ENCODE measurements around the gene LANCL2. TPM values are rescaled to one million over a fixed set of nuclear protein-coding genes. Genes with fewer than 3 reads are reported as not detected.

LANCL2 gene
- total and polyA plus RNA-seq, 4 donors = 6.2 to 11.9 (median 10.8) TPM

DNA sequence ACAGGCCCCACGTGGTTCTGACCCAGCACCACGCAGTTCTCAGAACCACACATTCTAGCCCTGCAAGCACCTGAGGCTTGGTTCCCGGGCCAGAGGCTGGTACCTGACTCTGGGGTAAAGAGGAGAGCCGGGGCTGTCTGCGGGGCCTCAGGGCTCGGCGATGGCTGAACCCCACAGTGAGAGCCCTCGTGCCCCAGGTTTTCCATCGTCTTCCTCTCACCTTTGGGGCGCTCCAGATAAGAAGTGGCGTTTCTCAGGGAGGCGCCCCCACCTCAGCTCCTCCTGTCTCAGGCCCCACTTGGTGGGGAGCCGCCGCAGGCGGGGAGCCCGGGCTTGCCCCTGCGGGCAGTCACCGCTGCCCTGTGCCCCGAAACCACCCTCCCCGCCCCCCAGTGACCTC, 2.2 kb upstream of the LANCL2 start:
- Histone ChIP-seq H3K4me3 (ENCODE audit: low read depth in 1 of 3, low read length in 3 of 3) (no peak overlapping the region), H3K9me3 (ENCODE audit: control insufficient read depth in 4 of 4, low read length in 3 of 4) (no peaks in the 10 kb centered on the region), H3K36me3 (ENCODE audit: control insufficient read depth in 4 of 4, insufficient read depth in 3 of 4, low read depth in 1 of 4, low read length in 3 of 4) (no peaks in the 10 kb centered on the region), H3K4me1 (ENCODE audit: control insufficient read depth in 4 of 4, insufficient read depth in 4 of 4, low read length in 3 of 4) (peaks cover 2 to 22% (median 20%) of the 10 kb centered on the region in 4 donors), H3K27ac (ENCODE audit: low read depth in 1 of 2, low read length in 2 of 2) (no peak overlapping the region), H3K27me3 (ENCODE audit: control insufficient read depth in 4 of 4, insufficient read depth in 4 of 4, low read length in 3 of 4) (no peaks in the 10 kb centered on the region), H3K9ac (ENCODE audit: low read depth in 1 of 2, low read length in 2 of 2) (no peak overlapping the region)
- TF ChIP-seq YY1 (IDR thresholded peaks at IDR 0.05) (no peak), RAD21 (IDR thresholded peaks at IDR 0.05) (no peak), EGR1 (IDR thresholded peaks at IDR 0.05; ENCODE audit: low read depth in 2 of 2) (no peak)
- TF ChIP-seq, protein P1, sequence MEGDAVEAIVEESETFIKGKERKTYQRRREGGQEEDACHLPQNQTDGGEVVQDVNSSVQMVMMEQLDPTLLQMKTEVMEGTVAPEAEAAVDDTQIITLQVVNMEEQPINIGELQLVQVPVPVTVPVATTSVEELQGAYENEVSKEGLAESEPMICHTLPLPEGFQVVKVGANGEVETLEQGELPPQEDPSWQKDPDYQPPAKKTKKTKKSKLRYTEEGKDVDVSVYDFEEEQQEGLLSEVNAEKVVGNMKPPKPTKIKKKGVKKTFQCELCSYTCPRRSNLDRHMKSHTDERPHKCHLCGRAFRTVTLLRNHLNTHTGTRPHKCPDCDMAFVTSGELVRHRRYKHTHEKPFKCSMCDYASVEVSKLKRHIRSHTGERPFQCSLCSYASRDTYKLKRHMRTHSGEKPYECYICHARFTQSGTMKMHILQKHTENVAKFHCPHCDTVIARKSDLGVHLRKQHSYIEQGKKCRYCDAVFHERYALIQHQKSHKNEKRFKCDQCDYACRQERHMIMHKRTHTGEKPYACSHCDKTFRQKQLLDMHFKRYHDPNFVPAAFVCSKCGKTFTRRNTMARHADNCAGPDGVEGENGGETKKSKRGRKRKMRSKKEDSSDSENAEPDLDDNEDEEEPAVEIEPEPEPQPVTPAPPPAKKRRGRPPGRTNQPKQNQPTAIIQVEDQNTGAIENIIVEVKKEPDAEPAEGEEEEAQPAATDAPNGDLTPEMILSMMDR (IDR thresholded peaks at IDR 0.05; ENCODE audit: low read depth, low read length, missing input control) = no peak
- DNase-seq (ENCODE audit: low spot score) = no peak
- WGBS = 92% methylated on average over 20 of the region's 20 CpGs

DNA sequence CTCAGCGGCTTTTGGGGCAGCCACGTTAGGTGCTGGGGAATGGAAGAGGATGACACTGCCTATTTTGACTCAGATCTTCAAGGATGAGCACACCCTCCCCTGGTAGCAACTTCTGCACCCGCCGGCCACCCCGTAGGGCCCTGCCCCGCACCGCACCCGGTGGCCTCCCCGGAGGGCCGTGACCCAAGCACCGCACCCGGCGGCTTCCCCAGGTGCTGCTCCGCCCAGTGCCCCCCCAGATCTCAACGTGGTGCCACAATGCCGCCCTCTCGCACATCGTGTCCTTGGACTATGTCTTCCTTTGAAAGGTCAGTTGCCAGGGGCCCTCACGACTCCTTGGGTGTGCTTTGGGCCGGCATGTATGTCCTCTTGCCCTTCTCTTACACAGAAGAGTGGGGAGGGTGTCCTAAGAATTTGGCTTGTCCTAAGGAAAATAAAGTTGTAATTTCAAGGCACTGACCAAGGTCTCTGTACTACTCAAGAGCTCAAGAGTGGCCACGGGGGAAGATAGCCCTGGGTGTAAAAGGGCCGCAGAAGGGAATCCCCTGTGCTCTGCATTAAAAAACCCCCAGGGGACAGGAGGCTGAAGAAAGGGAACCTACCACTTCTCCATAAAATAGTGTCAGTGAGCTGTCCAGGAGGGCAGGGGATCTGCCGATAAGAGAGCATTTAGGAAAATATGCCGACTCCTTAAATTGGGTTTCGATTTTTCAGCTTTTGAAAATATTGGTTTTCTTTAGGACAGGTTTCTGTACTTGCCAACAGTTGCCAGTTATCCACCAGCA, 1.6 kb upstream of the LANCL2 start:
- Histone ChIP-seq H3K27ac (ENCODE audit: low read depth in 1 of 2, low read length in 2 of 2) (no peak overlapping the region), H3K4me1 (ENCODE audit: control insufficient read depth in 4 of 4, insufficient read depth in 4 of 4, low read length in 3 of 4) (peaks cover 2 to 23% (median 21%) of the 10 kb centered on the region in 4 donors), H3K4me3 (ENCODE audit: low read depth in 1 of 3, low read length in 3 of 3) (no peak overlapping the region), H3K27me3 (ENCODE audit: control insufficient read depth in 4 of 4, insufficient read depth in 4 of 4, low read length in 3 of 4) (no peaks in the 10 kb centered on the region), H3K9ac (ENCODE audit: low read depth in 1 of 2, low read length in 2 of 2) (no peak overlapping the region), H3K9me3 (ENCODE audit: control insufficient read depth in 4 of 4, low read length in 3 of 4) (no peaks in the 10 kb centered on the region), H3K36me3 (ENCODE audit: control insufficient read depth in 4 of 4, insufficient read depth in 3 of 4, low read depth in 1 of 4, low read length in 3 of 4) (no peaks in the 10 kb centered on the region)
- TF ChIP-seq EGR1 (IDR thresholded peaks at IDR 0.05; ENCODE audit: low read depth in 2 of 2) (no peak), FOXA2 (IDR thresholded peaks at IDR 0.05) (no peak), HNF4G (IDR thresholded peaks at IDR 0.05) (no peak), SP1 (IDR thresholded peaks at IDR 0.05) (no peak), NR2F2 (IDR thresholded peaks at IDR 0.05) (no peak), GABPA (IDR thresholded peaks at IDR 0.05 in 1 of 2, conservative IDR thresholded peaks at IDR 0.05 in 1 of 2) (no peak), FOXA1 (IDR thresholded peaks at IDR 0.05) (no peak), JUND (IDR thresholded peaks at IDR 0.05) (no peak), ATF3 (IDR thresholded peaks at IDR 0.05) (no peak), RXRA (IDR thresholded peaks at IDR 0.05) (no peak)
- TF ChIP-seq, protein P2, sequence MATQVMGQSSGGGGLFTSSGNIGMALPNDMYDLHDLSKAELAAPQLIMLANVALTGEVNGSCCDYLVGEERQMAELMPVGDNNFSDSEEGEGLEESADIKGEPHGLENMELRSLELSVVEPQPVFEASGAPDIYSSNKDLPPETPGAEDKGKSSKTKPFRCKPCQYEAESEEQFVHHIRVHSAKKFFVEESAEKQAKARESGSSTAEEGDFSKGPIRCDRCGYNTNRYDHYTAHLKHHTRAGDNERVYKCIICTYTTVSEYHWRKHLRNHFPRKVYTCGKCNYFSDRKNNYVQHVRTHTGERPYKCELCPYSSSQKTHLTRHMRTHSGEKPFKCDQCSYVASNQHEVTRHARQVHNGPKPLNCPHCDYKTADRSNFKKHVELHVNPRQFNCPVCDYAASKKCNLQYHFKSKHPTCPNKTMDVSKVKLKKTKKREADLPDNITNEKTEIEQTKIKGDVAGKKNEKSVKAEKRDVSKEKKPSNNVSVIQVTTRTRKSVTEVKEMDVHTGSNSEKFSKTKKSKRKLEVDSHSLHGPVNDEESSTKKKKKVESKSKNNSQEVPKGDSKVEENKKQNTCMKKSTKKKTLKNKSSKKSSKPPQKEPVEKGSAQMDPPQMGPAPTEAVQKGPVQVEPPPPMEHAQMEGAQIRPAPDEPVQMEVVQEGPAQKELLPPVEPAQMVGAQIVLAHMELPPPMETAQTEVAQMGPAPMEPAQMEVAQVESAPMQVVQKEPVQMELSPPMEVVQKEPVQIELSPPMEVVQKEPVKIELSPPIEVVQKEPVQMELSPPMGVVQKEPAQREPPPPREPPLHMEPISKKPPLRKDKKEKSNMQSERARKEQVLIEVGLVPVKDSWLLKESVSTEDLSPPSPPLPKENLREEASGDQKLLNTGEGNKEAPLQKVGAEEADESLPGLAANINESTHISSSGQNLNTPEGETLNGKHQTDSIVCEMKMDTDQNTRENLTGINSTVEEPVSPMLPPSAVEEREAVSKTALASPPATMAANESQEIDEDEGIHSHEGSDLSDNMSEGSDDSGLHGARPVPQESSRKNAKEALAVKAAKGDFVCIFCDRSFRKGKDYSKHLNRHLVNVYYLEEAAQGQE (IDR thresholded peaks at IDR 0.05) = no peak
- TF ChIP-seq, protein P1 (IDR thresholded peaks at IDR 0.05; ENCODE audit: low read depth, low read length, missing input control) = no peak
- TF ChIP-seq, protein P3, sequence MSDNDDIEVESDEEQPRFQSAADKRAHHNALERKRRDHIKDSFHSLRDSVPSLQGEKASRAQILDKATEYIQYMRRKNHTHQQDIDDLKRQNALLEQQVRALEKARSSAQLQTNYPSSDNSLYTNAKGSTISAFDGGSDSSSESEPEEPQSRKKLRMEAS (IDR thresholded peaks at IDR 0.05) = no peak
- TF ChIP-seq, protein P4, sequence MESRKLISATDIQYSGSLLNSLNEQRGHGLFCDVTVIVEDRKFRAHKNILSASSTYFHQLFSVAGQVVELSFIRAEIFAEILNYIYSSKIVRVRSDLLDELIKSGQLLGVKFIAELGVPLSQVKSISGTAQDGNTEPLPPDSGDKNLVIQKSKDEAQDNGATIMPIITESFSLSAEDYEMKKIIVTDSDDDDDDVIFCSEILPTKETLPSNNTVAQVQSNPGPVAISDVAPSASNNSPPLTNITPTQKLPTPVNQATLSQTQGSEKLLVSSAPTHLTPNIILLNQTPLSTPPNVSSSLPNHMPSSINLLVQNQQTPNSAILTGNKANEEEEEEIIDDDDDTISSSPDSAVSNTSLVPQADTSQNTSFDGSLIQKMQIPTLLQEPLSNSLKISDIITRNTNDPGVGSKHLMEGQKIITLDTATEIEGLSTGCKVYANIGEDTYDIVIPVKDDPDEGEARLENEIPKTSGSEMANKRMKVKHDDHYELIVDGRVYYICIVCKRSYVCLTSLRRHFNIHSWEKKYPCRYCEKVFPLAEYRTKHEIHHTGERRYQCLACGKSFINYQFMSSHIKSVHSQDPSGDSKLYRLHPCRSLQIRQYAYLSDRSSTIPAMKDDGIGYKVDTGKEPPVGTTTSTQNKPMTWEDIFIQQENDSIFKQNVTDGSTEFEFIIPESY (IDR thresholded peaks at IDR 0.05) = no peak
- DNase-seq (ENCODE audit: low spot score) = no peak
- WGBS = 90% methylated on average over 25 of the region's 25 CpGs
